Amniotic stem cell (primary cell): ENCODE measurements around the gene STAC3.

Experiments used
- DNase-seq: peaks from one replicate; lab custom pipeline; 2025; lab: John Stamatoyannopoulos, UW

The STAC3 gene

GRCh38 chr12:57235728-57236131 lies 15.3 kb downstream of the STAC3 start:
- DNase-seq: no peak

DNA sequence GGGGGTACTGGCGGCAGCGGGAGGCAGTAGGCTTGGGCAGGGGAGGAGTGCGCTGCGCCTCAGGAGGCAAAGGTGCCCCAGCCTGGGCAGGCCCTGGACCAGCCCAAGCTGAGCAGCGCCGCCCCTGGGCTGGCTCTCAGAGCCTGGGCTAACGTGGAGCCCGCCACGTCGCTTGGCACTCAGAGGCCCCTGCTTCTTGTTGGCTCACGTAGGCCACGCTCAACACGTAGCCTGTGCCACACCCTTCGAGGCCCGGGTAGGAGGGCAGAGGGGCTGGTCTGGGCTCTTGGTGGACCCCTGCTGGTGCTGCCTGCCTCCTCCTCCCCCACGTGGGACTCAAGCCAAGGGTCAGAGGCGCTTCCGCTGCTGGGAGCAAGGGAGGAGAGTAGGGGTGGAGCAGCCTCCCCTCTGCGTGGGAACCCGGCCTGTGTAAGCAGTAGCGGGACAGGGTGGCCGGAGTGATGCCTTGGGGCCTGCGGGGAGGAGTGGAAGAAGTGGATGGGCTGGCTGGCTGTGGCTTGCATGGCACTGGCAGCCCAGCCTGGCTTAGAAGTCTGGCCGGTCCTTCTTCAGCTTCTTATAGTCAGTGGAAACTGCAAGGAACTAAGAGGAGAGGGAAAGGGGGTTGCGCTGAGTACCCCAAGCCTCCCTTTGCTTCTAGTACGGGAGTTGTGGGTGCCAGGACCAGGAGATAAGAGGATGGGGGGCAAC lies 15.8 kb downstream of the STAC3 start:
- DNase-seq: no peak

DNA sequence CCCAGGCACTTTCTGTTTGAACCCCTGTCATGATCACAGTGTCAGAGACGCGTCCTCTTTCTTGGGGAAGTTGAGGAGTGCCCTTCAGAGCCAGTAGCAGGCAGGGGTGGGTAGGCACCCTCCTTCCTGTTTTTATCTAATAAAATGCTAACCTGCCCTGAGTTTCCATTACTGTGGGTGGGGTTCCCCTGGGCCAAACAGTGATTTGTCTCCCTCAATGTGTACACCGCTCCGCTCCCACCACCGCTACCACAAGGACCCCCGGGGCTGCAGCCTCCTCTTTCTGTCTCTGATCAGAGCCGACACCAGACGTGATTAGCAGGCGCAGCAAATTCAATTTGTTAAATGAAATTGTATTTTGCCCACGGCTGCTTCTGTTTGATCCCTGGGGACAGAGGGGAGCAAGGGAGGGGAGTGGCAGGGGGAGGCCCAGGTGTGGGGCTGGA lies 16.4 kb downstream of the STAC3 start:
- no peak for DNase-seq

GRCh38 chr12:57234233-57234570 lies 16.8 kb downstream of the STAC3 start:
- DNase-seq: no peak

- DNase-seq: no peak
Observed at GRCh38 chr12:57233357-57234232, 17.4 kb downstream of the STAC3 start.

DNA sequence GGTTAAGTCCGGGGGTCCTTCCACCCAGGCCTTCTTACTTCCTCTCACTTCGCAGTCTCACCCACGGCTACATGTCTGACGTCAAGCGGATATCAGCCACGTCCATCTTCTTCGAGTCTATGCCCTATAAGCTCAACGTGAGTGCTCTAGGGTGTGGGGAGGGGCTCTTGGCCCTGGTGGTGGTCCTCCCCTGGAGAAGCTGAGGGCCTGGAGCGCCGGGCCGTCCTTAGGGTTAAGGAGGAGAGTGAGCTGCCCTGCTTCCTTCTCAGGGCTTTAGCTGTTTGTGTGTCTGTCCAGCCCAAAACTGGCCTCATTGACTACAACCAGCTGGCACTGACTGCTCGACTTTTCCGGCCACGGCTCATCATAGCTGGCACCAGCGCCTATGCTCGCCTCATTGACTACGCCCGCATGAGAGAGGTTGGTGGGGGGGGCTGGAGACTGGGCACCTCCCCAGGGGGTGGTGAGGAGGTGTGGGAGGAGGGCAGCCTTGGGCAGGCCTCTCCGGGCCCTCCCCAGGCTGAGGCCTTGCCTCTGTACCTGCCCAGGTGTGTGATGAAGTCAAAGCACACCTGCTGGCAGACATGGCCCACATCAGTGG lies 18.7 kb downstream of the STAC3 start:
- DNase-seq: no peak

- no peak for DNase-seq
Observed at GRCh38 chr12:57231276-57232021, 19.5 kb downstream of the STAC3 start.

- DNase-seq: no peak
Observed at GRCh38 chr12:57230381-57231155, 20.4 kb downstream of the STAC3 start.

DNA sequence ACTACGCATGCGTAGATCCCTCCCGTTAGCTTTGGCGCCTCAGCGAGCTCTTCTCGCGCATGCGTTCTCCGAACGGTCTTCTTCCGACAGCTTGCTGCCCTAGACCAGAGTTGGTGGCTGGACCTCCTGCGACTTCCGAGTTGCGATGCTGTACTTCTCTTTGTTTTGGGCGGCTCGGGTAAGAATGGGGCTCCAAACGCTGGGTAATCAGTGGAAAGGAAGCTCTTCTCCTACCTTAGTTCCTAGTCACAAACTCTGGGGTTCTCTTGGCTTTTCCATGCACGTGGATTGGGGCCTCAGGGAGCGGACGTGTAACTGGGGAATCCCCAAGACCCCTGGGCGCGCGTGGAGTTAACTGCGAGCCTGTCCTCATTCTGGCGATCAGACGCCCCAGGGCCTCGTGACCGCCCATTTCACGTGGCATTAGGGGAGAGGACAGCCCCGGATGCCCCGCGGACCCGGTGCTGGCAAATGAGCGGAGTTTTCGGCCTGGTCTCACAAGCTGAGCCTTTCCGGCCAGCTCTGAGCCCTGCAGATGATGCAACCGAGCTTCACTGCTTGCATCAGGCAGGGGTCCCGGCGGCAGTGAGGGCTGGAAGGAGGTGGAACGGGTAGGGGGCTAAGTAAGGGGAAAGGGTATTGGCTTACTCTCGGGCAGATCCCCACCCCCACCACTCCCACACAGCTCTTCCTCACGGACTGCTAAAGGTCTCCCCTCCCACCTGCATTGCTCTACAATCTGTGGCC lies 21.2 kb downstream of the STAC3 start, which contains the start of gene SHMT2:
TSS of gene SHMT2 (plus strand) at position 78 of the 747 bp plus-strand sequence. CDS start at position 146, 68 bp downstream.
- peak; percentile 89 for DNase-seq

GRCh38 chr12:57229046-57229633 lies 21.8 kb downstream of the STAC3 start:
- DNase-seq: no peak

DNA sequence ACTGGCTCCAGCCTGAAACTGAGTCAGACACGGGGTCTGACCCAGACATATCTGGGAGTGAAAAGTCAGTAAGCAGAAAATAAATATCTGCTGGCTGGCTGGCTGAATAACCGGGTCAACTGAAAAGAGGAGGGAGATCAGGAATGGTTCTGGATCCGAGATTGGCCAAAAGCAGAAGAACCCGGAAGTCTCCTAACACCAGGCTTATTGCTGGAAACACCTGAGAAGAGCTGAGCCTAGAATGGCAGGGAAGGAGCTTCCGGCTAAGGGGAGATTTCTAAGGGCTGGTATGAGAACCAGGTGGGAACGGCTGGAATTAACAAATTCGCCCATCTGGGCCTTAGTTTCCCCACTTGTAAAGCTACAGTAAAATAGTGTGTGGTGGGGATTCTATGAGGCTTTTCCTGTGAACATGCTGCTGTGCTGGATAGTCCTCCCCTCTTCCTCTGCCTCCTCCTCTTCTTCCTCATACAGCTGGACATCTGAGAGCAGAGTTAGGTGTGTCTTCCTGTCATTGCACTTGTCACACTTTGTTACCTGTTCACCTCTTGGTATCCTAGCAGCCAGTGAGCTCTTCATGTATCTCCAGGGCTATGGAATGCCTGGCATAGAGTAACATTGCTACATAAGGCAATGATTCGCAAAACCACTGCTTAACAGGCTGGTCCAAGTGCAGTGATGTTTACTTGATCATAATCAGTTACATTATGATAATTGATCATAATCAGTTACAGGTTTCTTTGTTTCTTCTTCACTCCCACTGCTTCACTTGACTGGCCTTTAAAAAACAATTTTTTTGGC lies 23.5 kb downstream of the STAC3 start:
- no peak for DNase-seq

- no peak for DNase-seq
Observed at GRCh38 chr12:57226588-57227314, 24.2 kb downstream of the STAC3 start.

- DNase-seq: no peak
Observed at GRCh38 chr12:57225680-57226210, 25.2 kb downstream of the STAC3 start.

DNA sequence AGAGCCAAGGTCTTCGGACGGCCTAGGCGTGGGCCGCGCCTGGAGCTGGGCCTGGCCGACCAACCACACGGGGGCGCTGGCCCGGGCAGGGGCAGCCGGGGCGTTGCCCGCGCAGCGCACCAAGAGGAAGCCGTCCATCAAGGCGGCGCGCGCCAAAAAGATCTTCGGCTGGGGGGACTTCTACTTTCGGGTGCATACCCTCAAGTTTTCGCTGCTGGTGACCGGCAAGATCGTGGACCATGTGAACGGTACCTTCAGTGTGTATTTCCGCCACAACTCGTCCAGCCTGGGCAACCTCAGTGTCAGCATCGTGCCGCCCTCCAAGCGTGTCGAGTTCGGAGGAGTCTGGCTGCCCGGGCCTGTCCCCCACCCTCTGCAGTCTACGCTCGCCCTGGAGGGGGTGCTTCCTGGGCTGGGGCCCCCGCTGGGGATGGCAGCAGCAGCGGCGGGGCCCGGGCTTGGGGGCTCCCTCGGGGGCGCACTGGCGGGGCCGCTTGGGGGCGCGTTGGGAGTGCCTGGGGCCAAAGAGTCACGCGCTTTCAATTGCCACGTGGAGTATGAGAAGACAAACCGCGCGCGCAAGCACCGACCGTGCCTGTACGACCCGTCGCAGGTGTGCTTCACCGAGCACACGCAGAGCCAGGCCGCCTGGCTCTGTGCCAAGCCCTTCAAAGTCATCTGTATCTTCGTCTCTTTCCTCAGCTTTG lies 25.9 kb downstream of the STAC3 start:
- DNase-seq: no peak

DNA sequence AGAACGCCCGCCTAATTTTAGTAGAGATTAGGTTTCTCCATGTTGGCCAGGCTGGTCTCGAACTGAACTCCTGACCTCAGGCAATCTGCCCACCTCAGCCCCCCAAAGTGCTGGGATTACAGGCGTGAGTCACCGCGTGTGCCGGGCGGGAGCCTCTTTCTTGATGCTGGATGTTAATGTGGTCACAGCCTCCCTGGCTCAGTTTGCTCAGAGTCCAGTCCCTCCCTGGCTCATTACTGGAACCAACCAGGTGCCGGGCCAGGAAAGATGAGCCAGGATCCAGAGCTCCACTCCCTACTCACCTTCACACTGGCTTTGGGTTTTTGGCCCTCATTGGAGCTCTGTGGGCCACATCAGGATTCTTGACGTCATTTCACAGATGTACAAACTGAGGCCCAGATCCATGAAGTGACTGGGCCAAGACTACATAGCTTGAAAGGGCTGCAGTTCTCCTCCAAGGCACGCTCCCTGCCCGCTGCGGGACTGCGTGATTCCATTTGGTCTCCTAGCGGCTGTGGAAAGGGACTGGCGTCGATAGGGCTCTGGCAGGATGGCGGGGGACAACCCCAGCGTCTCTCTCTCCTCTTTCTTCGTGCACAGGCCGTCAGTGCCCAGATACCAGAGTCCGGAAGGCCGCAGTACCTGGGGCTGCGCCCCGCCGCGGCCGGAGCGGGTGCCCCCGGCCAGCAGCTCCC lies 26.6 kb downstream of the STAC3 start:
- DNase-seq: no peak

GRCh38 chr12:57223191-57224165 lies 27.5 kb downstream of the STAC3 start:
- no peak for DNase-seq
